Stimulated activated naive CD8-positive, alpha-beta T cell treated with anti-CD3 and anti-CD28 coated beads, Interleukin-15, Interleukin-2, amounts not matched to agents 100 U/mL and 50 U/mL, for 24 hours (primary cell): ENCODE measurements around the gene LRRC74B.
"Not testable (repeated sequence)": the region's sequence is repeated elsewhere in the genome, so short reads cannot be mapped to it uniquely, and the experiment has no call there.

Experiments used
- ATAC-seq: fragments of 150-1000 bp; cut with Tn5 transposase; one replicate; pipeline ENCODE4 v1.10.0; 2021
- DNase-seq: peaks from one replicate; pipeline ENCODE4 v3.0.0; 2021

The LRRC74B gene

GRCh38 chr22:21054714-21055563 is 9.2 kb downstream of the LRRC74B start:
- ATAC-seq (no peak), DNase-seq (no peak)

GRCh38 chr22:21055564-21055834 is 9.8 kb downstream of the LRRC74B start:
- no peak for ATAC-seq

GRCh38 chr22:21055880-21056319 is 10.2 kb downstream of the LRRC74B start:
- DNase-seq (no peak), ATAC-seq (no peak)

More at GRCh38 chr22:21055564-21055834, 9.8 kb downstream of the LRRC74B start:
- DNase-seq = no peak

- DNase-seq, ATAC-seq: not testable (repeated sequence)
Observed at GRCh38 chr22:21060363-21060762, 14.6 kb downstream of the LRRC74B start.

- not testable (repeated sequence) for ATAC-seq, DNase-seq
Observed at GRCh38 chr22:21061660-21062321, 16.0 kb downstream of the LRRC74B start.

- ATAC-seq, DNase-seq: not testable (repeated sequence)
Observed at GRCh38 chr22:21064425-21064824, 18.7 kb downstream of the LRRC74B start.

- ATAC-seq (no peak), DNase-seq (no peak)
Observed at GRCh38 chr22:21064917-21065864, 19.4 kb downstream of the LRRC74B start.

GRCh38 chr22:21067075-21067900 is 21.5 kb downstream of the LRRC74B start:
- no peak for DNase-seq
- no peak for ATAC-seq

GRCh38 chr22:21067901-21068680 is 22.3 kb downstream of the LRRC74B start:
- DNase-seq (no peak), ATAC-seq (peak; percentile 52)

GRCh38 chr22:21068681-21069276 is 23.0 kb downstream of the LRRC74B start:
- no peak for ATAC-seq

GRCh38 chr22:21069375-21069774 is 23.6 kb downstream of the LRRC74B start:
- ATAC-seq (no peak), DNase-seq (no peak)

More at GRCh38 chr22:21068681-21069276, 23.0 kb downstream of the LRRC74B start:
- DNase-seq = no peak

- ATAC-seq = no peak
Observed at GRCh38 chr22:21070690-21071615, 25.2 kb downstream of the LRRC74B start.

GRCh38 chr22:21071796-21072195 is 26.1 kb downstream of the LRRC74B start:
- not testable (repeated sequence) for DNase-seq, ATAC-seq

More at GRCh38 chr22:21070690-21071615, 25.2 kb downstream of the LRRC74B start:
- no peak for DNase-seq

GRCh38 chr22:21073023-21073422 is 27.3 kb downstream of the LRRC74B start:
- ATAC-seq = no peak

GRCh38 chr22:21073482-21073881 is 27.7 kb downstream of the LRRC74B start:
- DNase-seq (no peak), ATAC-seq (no peak)

More at GRCh38 chr22:21073023-21073422, 27.3 kb downstream of the LRRC74B start:
- no peak for DNase-seq

- ATAC-seq (peak; percentile 44), DNase-seq (no peak)
Observed at GRCh38 chr22:21074102-21074715, 28.5 kb downstream of the LRRC74B start.

- no peak for DNase-seq
- ATAC-seq = no peak
Observed at GRCh38 chr22:21075516-21076138, 29.9 kb downstream of the LRRC74B start.
